Coronary artery (tissue), 2 donors: ENCODE results near the gene TMA7B.

Experiments
- DNase-seq: peaks from one replicate; pipeline ENCODE4 v3.0.0-alpha.2; 2017; ENCODE audit warnings: low spot score
- H3K27ac ChIP-seq, 2 donors: fragments of 200-600 bp; sonication (generic); one replicate each; pipeline ENCODE4 v1.5.1; 2016 to 2019
- H3K4me3 ChIP-seq: fragments of 200-600 bp; sonication (generic); 2 replicates; pipeline ENCODE4 v1.5.1; 2016; ENCODE audit warnings: mild to moderate bottlenecking, moderate library complexity
- CTCF ChIP-seq: fragments of 200-600 bp; sonication (generic); IDR thresholded peaks from one replicate; pipeline ENCODE4 v1.5.1; 2019; ENCODE audit warnings: antibody characterized with exemption

Gene TMA7B

DNA sequence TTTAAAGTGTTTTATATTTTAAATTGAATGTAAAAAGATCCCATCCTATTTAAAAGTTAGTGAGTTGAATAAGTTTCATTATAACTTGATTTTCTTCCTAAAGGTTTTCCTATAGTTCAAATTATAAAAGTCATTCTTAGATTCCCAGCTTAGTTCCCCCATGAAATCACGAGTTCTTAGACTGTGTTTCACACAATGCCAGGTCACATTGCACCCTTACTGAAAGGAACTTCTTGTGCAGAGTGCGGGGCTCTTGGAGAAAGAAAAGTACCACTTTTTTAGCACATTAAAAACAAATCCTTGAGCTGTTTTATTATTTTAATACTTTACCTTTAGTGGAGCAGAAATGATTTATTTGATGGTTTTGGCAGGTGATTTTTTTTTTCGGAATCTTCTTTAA, 43.7 kb upstream of the TMA7B start:
- no peak for DNase-seq
- no peak for TF ChIP-seq CTCF
- Histone ChIP-seq H3K4me3 (no peak overlapping the region), H3K27ac (no peak overlapping the region)

- TF ChIP-seq CTCF: no peak
- H3K4me3 ChIP-seq: no peak overlapping the region
- H3K27ac ChIP-seq: no peak overlapping the region
- no peak for DNase-seq
Measured at GRCh38 chr22:39917197-39917643, 43.0 kb upstream of the TMA7B start.

DNA sequence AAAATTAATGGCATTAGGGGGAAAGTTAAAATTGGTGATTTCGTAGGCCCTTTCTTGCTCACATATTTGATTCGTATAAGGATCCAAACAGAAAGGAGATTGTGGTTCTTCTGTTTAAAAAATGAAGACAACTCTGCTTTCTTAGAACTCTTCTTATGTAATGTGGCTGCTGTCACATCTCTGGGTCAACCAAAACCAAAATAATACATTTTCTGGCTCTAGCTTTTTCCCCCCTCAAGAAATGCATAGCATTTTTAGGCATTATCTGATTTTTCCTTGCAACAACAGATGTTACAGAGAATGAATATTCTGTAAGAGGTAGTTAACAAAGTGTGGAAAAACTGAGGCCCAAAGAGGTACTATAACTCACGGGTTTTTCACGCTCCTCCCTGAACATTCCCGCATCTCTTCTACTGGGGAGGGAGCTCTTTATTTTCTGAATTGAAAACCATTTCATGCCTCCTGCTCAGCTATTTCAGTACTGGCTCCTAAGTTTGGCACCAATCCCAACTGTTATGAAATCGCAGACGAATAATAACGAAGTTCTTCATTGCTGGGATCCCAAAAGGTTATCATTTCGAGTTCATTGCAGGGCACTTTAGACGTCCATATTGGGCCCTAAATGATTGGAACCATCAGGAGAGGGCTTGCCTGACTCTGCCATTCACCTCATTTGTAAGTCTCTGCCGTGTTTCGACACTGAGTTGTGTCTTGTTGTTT, 42.3 kb upstream of the TMA7B start:
- DNase-seq: no peak
- no peak overlapping the region for H3K27ac ChIP-seq
- H3K4me3 ChIP-seq: no peak overlapping the region
- no peak for TF ChIP-seq CTCF

GRCh38 chr22:39920134-39920743, 40.0 kb upstream of the TMA7B start:
- TF ChIP-seq CTCF: no peak
- Histone ChIP-seq H3K27ac (no peak overlapping the region), H3K4me3 (no peak overlapping the region)
- no peak for DNase-seq

DNA sequence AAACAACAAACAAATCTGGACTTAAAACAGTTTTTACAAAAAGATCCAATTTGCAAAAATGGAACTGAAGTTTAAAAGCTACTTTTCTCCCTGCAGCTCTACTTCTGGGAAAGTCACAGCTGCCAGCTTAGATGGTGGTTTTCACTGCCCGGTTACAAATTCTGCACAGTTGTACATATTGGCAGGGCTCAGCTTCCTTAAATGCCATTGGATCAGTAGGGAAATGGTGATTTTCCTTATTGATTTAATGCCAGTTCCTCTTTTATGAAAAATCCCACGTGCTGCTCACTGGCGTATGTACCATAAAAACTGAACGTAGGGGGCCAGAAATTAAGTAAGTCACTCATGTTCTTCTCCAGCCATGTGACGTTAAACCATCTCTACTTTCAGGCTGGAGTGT, 36.5 kb upstream of the TMA7B start:
- no peak overlapping the region for H3K4me3 ChIP-seq
- H3K27ac ChIP-seq: no peak overlapping the region
- TF ChIP-seq CTCF: no peak
- no peak for DNase-seq

- TF ChIP-seq CTCF: no peak
- Histone ChIP-seq H3K4me3 (no peak overlapping the region), H3K27ac (no peak overlapping the region)
- DNase-seq: no peak
Measured at GRCh38 chr22:39924286-39924685, 35.9 kb upstream of the TMA7B start.

DNA sequence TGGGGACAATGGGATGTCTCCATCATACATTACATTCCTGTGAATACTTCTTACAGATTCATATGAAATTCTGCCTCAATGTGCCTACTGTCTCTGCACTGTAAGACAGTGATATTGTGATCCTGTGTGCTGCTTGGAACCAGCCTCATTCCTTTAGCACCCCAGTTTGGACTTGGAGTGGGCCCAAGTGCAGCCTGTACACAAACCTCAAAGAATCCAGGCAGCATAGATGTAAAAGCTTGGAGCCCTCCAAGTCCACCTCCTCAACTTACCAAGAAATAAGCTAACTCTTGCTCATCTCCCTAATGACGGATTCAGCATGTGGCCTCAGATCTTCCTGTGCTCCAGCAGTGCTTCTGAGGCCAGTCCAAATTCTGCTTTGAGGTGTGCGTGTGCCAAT, 34.9 kb upstream of the TMA7B start:
- Histone ChIP-seq H3K4me3 (no peak overlapping the region), H3K27ac (no peak overlapping the region)
- DNase-seq: no peak
- no peak for TF ChIP-seq CTCF
